GM19324 (cell line): ENCODE results near the gene WDHD1.
"Not testable (repeated sequence)": the region's sequence is repeated elsewhere in the genome, so short reads cannot be mapped to it uniquely, and the experiment has no call there.

ENCODE experiments used
- ATAC-seq: cut with Tn5 transposase; IDR thresholded peaks from one replicate; pipeline ENCODE4 v1.9.1; 2021; ENCODE audit warnings: mild to moderate bottlenecking, moderate library complexity; ENCODE audit not compliant: unreplicated experiment, low FRiP score

The WDHD1 gene

GRCh38 chr14:54955143-54955542 is 71.8 kb downstream of the WDHD1 start:
- no peak for ATAC-seq

DNA sequence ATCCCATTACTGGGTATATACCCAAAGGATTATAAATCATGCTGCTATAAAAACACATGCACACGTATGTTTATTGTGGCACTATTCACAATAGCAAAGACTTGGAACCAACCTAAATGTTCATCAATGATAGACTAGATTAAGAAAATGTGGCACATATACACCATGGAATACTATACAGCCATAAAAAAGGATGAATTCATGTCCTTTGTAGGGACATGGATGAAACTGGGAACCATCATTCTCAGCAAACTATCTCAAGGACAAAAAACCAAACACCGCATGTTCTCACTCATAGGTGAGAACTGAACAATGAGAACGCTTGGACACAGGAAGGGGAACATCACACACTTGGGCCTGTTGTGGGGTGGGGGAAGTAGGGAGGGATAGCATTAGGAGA is 73.3 kb downstream of the WDHD1 start:
- not testable (repeated sequence) for ATAC-seq

DNA sequence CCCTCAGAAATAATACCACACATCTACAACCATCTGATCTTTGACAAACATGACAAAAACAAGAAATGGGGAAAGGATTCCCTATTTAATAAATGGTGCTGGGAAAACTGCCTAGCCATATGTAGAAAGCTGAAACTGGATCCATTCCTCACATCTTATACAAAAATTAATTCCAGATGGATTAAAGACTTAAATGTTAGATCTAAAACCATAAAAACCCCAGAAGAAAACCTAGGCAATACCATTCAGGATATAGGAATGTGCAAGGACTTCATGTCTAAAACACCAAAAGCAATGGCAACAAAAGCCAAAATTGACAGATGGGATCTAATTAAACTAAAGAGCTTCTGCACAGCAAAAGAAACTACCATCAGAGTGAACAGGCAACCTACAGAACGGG is 74.1 kb downstream of the WDHD1 start:
- ATAC-seq, result not testable (repeated sequence)

- no peak for ATAC-seq
Measured at GRCh38 chr14:54947230-54947629, 79.7 kb downstream of the WDHD1 start.

GRCh38 chr14:54946500-54946899 is 80.4 kb downstream of the WDHD1 start:
- ATAC-seq, result no peak

DNA sequence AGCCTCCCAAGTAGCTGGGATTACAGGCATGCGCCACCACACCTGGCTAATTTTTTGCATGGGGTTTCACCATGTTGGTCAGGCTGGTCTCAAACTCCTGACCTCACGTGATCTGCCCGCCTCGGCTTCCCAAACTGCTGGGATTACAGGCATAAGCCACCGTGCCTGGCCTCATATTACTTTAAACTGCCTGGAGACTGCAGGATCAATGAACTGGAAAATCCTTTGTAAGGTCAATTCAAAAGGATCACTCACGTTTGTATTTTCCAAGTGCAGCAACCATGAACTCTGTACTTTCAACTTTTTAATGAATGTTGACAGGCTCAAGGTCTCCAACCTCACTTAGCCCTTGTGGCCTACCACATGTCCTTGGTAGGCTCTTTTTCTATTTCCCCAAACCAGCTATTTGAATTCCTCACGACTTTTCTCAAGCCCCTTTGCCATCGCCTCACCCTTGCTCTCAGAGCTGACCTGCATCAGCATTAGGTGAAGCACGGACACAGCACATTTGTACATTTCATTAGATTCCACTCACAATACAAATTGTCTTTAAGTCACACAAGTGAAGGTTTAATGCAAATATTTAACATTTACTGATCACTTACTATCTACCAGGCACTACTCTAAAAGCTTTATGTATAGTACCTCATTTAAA is 82.0 kb downstream of the WDHD1 start:
- ATAC-seq, result no peak

DNA sequence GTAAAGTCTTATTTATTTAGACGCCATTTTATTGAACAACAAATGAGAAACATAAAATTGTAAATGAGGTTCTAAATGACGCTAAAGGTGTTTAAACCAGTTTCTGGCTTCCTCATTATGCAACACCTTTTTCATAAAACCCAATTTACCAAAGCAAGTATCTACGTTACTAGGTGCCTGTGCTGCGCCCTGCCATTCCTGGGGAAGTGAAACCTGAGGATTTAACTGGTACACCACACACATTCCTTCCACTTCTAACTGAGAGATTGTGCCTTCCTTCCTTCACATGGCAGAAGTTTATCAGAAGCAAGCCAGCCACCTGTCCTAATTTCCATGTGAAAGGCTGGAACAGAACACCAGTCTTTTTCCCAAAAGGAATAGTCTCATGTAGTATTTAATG is 84.0 kb downstream of the WDHD1 start:
- no peak for ATAC-seq

DNA sequence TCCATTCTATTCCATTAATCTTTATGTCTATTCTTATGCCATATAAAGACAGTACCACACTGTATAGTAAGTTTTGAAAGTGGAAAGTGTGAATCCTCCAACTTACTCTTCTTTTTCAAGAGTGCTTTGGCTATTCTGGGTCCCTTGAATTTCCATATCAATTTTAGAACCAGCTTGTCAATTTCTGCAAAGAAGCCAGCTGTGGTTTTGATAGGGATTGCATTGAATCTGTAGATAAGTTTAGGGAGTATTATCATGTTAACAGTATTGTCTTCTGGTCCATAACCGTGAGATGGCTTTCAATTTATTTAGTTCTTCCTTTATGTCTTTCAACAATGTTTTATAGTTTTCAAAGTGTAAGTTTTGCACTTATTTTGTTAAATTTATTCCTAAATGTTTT is 90.1 kb downstream of the WDHD1 start:
- no peak for ATAC-seq

- ATAC-seq, result no peak
Measured at GRCh38 chr14:54935958-54936357, 90.9 kb downstream of the WDHD1 start.

GRCh38 chr14:54935100-54935499 is 91.8 kb downstream of the WDHD1 start:
- no peak for ATAC-seq

- ATAC-seq, result no peak
Measured at GRCh38 chr14:54933006-54933405, 93.9 kb downstream of the WDHD1 start.

- no peak for ATAC-seq
Measured at GRCh38 chr14:54931598-54932340, 95.1 kb downstream of the WDHD1 start.

DNA sequence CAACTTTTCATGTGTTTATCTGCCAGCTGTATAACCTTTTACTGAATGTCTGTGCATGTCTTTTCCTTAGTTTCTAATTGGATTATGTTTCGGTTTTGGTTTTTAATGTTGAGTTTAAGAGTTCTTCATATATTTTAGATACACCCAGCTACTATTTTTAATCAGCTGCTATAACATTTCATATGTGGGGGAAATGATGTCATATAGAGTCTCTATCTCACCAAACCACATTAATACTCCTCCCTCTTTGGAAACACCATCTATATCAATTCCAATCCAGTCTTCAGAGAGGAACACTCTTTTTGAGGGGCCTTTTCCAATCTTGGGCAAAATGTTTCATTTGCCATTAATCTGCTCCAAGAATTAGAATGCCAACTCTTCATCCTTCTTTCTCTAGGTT is 95.8 kb downstream of the WDHD1 start:
- no peak for ATAC-seq

- no peak for ATAC-seq
Measured at GRCh38 chr14:54929556-54929955, 97.3 kb downstream of the WDHD1 start.

DNA sequence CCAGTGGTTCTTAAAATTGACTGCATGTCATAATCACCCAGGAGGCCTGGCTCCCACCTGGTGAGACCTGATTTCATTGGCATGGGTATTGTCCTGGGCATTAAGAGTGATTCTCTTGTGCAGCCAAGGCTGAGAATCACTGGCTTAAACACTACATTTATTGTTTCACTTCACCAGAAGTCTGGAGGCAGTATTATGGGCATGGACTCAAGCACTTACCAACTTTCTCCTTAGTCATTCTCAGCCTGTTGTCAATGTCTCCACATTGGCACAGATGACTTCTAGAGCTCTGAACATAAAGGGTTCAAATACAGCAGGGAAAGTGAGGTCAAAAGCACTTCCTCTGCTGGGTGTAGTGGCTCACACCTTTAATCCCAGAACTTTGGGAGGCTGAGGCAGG is 98.7 kb downstream of the WDHD1 start:
- ATAC-seq, result no peak

GRCh38 chr14:54927551-54927950 is 99.3 kb downstream of the WDHD1 start:
- no peak for ATAC-seq

GRCh38 chr14:54926570-54926969 is 100.3 kb downstream of the WDHD1 start:
- not testable (repeated sequence) for ATAC-seq

- no peak for ATAC-seq
Measured at GRCh38 chr14:54922598-54922997, 104.3 kb downstream of the WDHD1 start.

- ATAC-seq, result no peak
Measured at GRCh38 chr14:54920052-54920451, 106.8 kb downstream of the WDHD1 start.

- no peak for ATAC-seq
Measured at GRCh38 chr14:54919330-54919729, 107.6 kb downstream of the WDHD1 start.

DNA sequence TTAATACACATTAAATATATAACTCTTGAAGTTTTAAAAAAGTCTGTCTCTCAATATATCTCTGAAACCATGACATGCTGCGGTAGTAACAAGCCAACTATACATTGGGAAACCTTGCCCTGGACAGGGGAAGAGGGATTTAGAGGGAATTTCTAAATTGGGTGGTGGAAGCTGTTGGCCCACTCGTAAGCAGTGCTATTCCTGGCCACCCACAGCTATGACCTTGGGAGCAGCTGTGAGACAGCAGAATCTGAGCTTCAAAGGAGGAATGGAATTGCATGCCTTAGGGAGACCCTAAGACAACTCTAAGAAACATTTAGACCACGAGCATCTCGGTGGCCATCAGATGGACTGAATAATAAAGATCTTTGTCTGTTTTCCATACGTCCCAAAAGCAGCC is 108.5 kb downstream of the WDHD1 start:
- ATAC-seq, result no peak

- ATAC-seq, result no peak
Measured at GRCh38 chr14:54916101-54916500, 110.8 kb downstream of the WDHD1 start.
